B cell (primary cell): ENCODE measurements around the gene CROCC. TPM values are rescaled to one million over a fixed set of nuclear protein-coding genes. Genes with fewer than 3 reads are reported as not detected.

Source experiments
- ATAC-seq: fragments of 200-7000 bp; cut with Tn5 transposase; one replicate; pipeline ENCODE4 v1.10.0; 2021; ENCODE audit warnings: low read depth, mild to moderate bottlenecking, moderate number of reproducible peaks, moderate library complexity
- CTCF ChIA-PET: fragments of 350-600 bp; sonication (Branson Sonifier 250); formaldehyde crosslinking; loops from one replicate; lab custom pipeline; 2021; ENCODE audit warnings: antibody characterized with exemption, inconsistent platforms; lab: Charles Lee
- POLR2A ChIA-PET: fragments of 350-600 bp; sonication (Branson Sonifier 250); formaldehyde crosslinking; loops from one replicate; lab custom pipeline; 2021; ENCODE audit warnings: antibody characterized with exemption; lab: Charles Lee
- DNase-seq: peaks from one replicate; pipeline ENCODE4 v3.0.0; 2013
- H2AFZ ChIP-seq: 2 replicates; pipeline ENCODE4 v1.6.1; 2012; ENCODE audit warnings: mild to moderate bottlenecking, low read depth, low read length; ENCODE audit not compliant: insufficient read depth, poor library complexity, severe bottlenecking
- H3K27ac ChIP-seq, 2 donors: 1 replicate in 1 of 2; 2 replicates in 1 of 2; pipeline ENCODE4 v1.5.1; 2012 to 2013; ENCODE audit warnings: low read length in 2 of 2, mild to moderate bottlenecking in 2 of 2, moderate library complexity in 1 of 2
- H3K27me3 ChIP-seq, 4 experiments: fragments of 200-600 bp in 1 of 4; sonication (generic) in 1 of 4; replicated peaks in 1 of 4; 1 replicate in 2 of 4; 2 replicates in 2 of 4; pipeline versions ENCODE4 v1.6.1 to v1.7.0; 2013 to 2016; ENCODE audit warnings: low read length in 3 of 4, mild to moderate bottlenecking in 2 of 4, mixed read lengths in 1 of 4, moderate library complexity in 1 of 4; ENCODE audit not compliant: insufficient read depth in 4 of 4, control insufficient read depth in 3 of 4; ENCODE audit errors: control extremely low read depth in 1 of 4
- H3K36me3 ChIP-seq, 2 experiments: replicated peaks in 1 of 2; 1 replicate in 1 of 2; 2 replicates in 1 of 2; pipeline versions ENCODE4 v1.6.1 to v1.7.1; 2013; ENCODE audit warnings: low read length in 1 of 2; ENCODE audit not compliant: insufficient read depth in 2 of 2, control insufficient read depth in 1 of 2; ENCODE audit errors: control extremely low read depth in 1 of 2, extremely low read depth in 1 of 2
- H3K4me1 ChIP-seq, 2 donors: fragments of 200-600 bp in 1 of 2; sonication (generic) in 1 of 2; 1 replicate in 1 of 2; 2 replicates in 1 of 2; pipeline versions ENCODE4 v1.5.1 to v1.6.1; 2013 to 2017; ENCODE audit warnings: low read length in 2 of 2; ENCODE audit not compliant: control insufficient read depth in 2 of 2, insufficient read depth in 2 of 2
- H3K4me2 ChIP-seq: replicated peaks from 2 replicates; pipeline ENCODE3; 2012; ENCODE audit warnings: mild to moderate bottlenecking, low read depth, low read length; ENCODE audit not compliant: poor library complexity, severe bottlenecking
- H3K4me3 ChIP-seq, 5 experiments: fragments of 200-600 bp in 1 of 5; sonication (generic) in 1 of 5; 1 replicate in 3 of 5; 2 replicates in 2 of 5; pipeline versions ENCODE4 v1.5.1 to v1.7.0; 2011 to 2016; ENCODE audit warnings: low read length in 4 of 5, mild to moderate bottlenecking in 4 of 5, low read depth in 2 of 5, control low read depth in 1 of 5, moderate library complexity in 1 of 5; ENCODE audit not compliant: insufficient read depth in 1 of 5; ENCODE audit errors: control extremely low read depth in 1 of 5, extremely low read depth in 1 of 5
- H3K79me2 ChIP-seq: fragments of 200-600 bp; sonication (generic); one replicate; pipeline ENCODE4 v1.6.0; 2016; ENCODE audit warnings: low read length; ENCODE audit not compliant: control insufficient read depth, insufficient read depth
- H3K9ac ChIP-seq: fragments of 200-600 bp; sonication (generic); 2 replicates; pipeline ENCODE4 v1.6.1; 2017; ENCODE audit warnings: mild to moderate bottlenecking, low read length, moderate library complexity
- H3K9me3 ChIP-seq, 3 donors: one replicate each; pipeline versions ENCODE4 v1.6.1 to v1.7.1; 2013; ENCODE audit warnings: low read length in 2 of 3; ENCODE audit not compliant: control insufficient read depth in 2 of 3, insufficient read depth in 1 of 3; ENCODE audit errors: control extremely low read depth in 1 of 3
- H4K20me1 ChIP-seq: 2 replicates; pipeline ENCODE4 v1.6.0; 2012; ENCODE audit warnings: mild to moderate bottlenecking, low read length; ENCODE audit not compliant: insufficient read depth, control insufficient read depth, poor library complexity, severe bottlenecking
- H3K27ac Mint-ChIP-seq: one replicate; pipeline ENCODE4 v1.8.0; 2021; ENCODE audit warnings: mixed read lengths
- H3K27me3 Mint-ChIP-seq: one replicate; pipeline ENCODE4 v1.8.0; 2021; ENCODE audit warnings: mixed read lengths
- H3K4me1 Mint-ChIP-seq: one replicate; pipeline ENCODE4 v1.8.0; 2021; ENCODE audit warnings: mixed read lengths
- H3K4me3 Mint-ChIP-seq: one replicate; pipeline ENCODE4 v1.8.0; 2021; ENCODE audit warnings: mixed read lengths
- H3K9me3 Mint-ChIP-seq: one replicate; pipeline ENCODE4 v1.8.0; 2022; ENCODE audit warnings: mixed read lengths; ENCODE audit not compliant: insufficient read depth
- CTCF ChIP-seq: fragments of 200-600 bp; IDR thresholded peaks from one replicate; pipeline ENCODE4 v1.8.0; 2022; ENCODE audit warnings: antibody characterized with exemption, mild to moderate bottlenecking
- EZH2 ChIP-seq: IDR thresholded peaks from 2 replicates; pipeline ENCODE4 v1.6.1; 2012; ENCODE audit warnings: borderline replicate concordance, low read depth, mild to moderate bottlenecking, moderate library complexity, low read length; ENCODE audit not compliant: insufficient read depth, poor library complexity, severe bottlenecking
- WGBS: methylation state at CpG from one replicate; pipeline ENCODE4 v1.1.5; 2013; ENCODE audit warnings: missing lambda C conversion rate; ENCODE audit not compliant: insufficient coverage; 5-methylcytosine and 5-hydroxymethylcytosine counted together
- intact Hi-C: fragments of 100-400 bp; cut with micrococcal nuclease; formaldehyde crosslinking; loops from one replicate; pipeline ENCODE4 v1.10.0; 2022
- polyA plus RNA-seq: library from polyadenylated mRNA; depleted of rRNA; stranded (reverse); fragments of >200 nt; gene quantifications from 2 replicates; pipeline ENCODE4 v1.2.3, GENCODE V29; 2012
- total RNA-seq, 2 donors: library from RNA; stranded (reverse); fragments of 120-200 nt in 1 of 2; gene quantifications; 1 replicate in 1 of 2; 2 replicates in 1 of 2; pipeline versions ENCODE4 v1.2.3 to v1.2.4, GENCODE V29; 2013 to 2022

Gene CROCC
- total and polyA plus RNA-seq, 2 donors (not counting 1 experiment from before 2014, with no cell fraction given) = 66.2 to 120 TPM

- Mint-ChIP-seq H3K4me1 (no peaks in the 10 kb centered on the region), H3K27ac (no peak overlapping the region), H3K9me3 (no peaks in the 10 kb centered on the region), H3K27me3 (no peaks in the 10 kb centered on the region), H3K4me3 (no peak overlapping the region)
- DNase-seq (no peak), ATAC-seq (no peak)
- no peaks in the 10 kb centered on the region for H4K20me1 ChIP-seq
- no peaks in the 10 kb centered on the region for H3K9me3 ChIP-seq
- no peak for TF ChIP-seq CTCF
- TF ChIP-seq EZH2 = no peak
- no peak overlapping the region for H3K27ac ChIP-seq
- no peaks in the 10 kb centered on the region for H3K4me1 ChIP-seq
- H3K4me3 ChIP-seq = no peak overlapping the region
- H3K9ac ChIP-seq = no peak overlapping the region
- no peaks in the 10 kb centered on the region for H3K79me2 ChIP-seq
- WGBS = 93% methylated on average over 7 of the region's 9 CpGs
- CTCF ChIA-PET = no interaction called here
- intact Hi-C loops = no loop called here
- POLR2A ChIA-PET = no interaction called here
- no peak overlapping the region for H3K4me2 ChIP-seq
- no peaks in the 10 kb centered on the region for H3K27me3 ChIP-seq
- H2AFZ ChIP-seq = no peak overlapping the region
- no peaks in the 10 kb centered on the region for H3K36me3 ChIP-seq
Measured at GRCh38 chr1:16973215-16973614, 51.5 kb downstream of the CROCC start.

- POLR2A ChIA-PET = no interaction called here
- H3K27me3 ChIP-seq = peaks cover 0 to 12% (median 3%) of the 10 kb centered on the region in 4 experiments
- TF ChIP-seq CTCF = no peak
- TF ChIP-seq EZH2 = no peak
- no peaks in the 10 kb centered on the region for H3K36me3 ChIP-seq
- Mint-ChIP-seq H3K4me1 (no peaks in the 10 kb centered on the region), H3K27ac (no peak overlapping the region), H3K9me3 (no peaks in the 10 kb centered on the region), H3K4me3 (no peak overlapping the region), H3K27me3 (no peaks in the 10 kb centered on the region)
- no peak overlapping the region for H3K4me2 ChIP-seq
- CTCF ChIA-PET = no interaction called here
- intact Hi-C loops = no loop called here
- no peak overlapping the region for H3K9ac ChIP-seq
- peaks cover 0 to 4% of the 10 kb centered on the region in 2 donors for H3K4me1 ChIP-seq
- no peak overlapping the region for H3K27ac ChIP-seq
- no peaks in the 10 kb centered on the region for H4K20me1 ChIP-seq
- WGBS = 89% methylated on average over 12 of the region's 14 CpGs
- no peaks in the 10 kb centered on the region for H3K9me3 ChIP-seq
- DNase-seq (no peak), ATAC-seq (no peak)
- H3K4me3 ChIP-seq = no peak overlapping the region
- no peaks in the 10 kb centered on the region for H3K79me2 ChIP-seq
- no peak overlapping the region for H2AFZ ChIP-seq
Measured at GRCh38 chr1:16975211-16975610, 53.5 kb downstream of the CROCC start.
